ENCODE data around the gene PGAM2.
"Not testable (repeated sequence)": the region's sequence is repeated elsewhere in the genome, so short reads cannot be mapped to it uniquely, and the experiment has no call there.

PGAM2 gene

GRCh38 chr7:44052771-44053365 lies 12.5 kb downstream of the PGAM2 start:
- DNase-seq (ENCODE audit: low read depth in 2 of 2, low spot score in 1 of 2) = no peak

GRCh38 chr7:44051611-44052220 lies 13.7 kb downstream of the PGAM2 start:
- no peak for DNase-seq (ENCODE audit: low read depth in 2 of 2, low spot score in 1 of 2)

GRCh38 chr7:44050915-44051560 lies 14.3 kb downstream of the PGAM2 start:
- DNase-seq (ENCODE audit: low read depth in 2 of 2, low spot score in 1 of 2) = no peak

GRCh38 chr7:44050121-44050914 lies 15.0 kb downstream of the PGAM2 start:
- DNase-seq (ENCODE audit: low read depth in 2 of 2, low spot score in 1 of 2) = no peak

GRCh38 chr7:44048031-44048795 lies 17.2 kb downstream of the PGAM2 start:
- DNase-seq (ENCODE audit: low read depth in 2 of 2, low spot score in 1 of 2) = no peak

- DNase-seq (ENCODE audit: low read depth in 2 of 2, low spot score in 1 of 2) = no peak
Observed at GRCh38 chr7:44046321-44047061, 18.9 kb downstream of the PGAM2 start.

GRCh38 chr7:44045226-44046014 lies 19.9 kb downstream of the PGAM2 start:
- DNase-seq (ENCODE audit: low read depth in 2 of 2, low spot score in 1 of 2) = no peak

- DNase-seq (ENCODE audit: low read depth in 2 of 2, low spot score in 1 of 2) = peak; percentile 80 to 83
Observed at GRCh38 chr7:44044315-44045225, 20.8 kb downstream of the PGAM2 start, which contains the start of gene DBNL. Gene DBNL (plus strand): TSS chr7:44044702. CDS start chr7:44044738, 36 bp downstream.

- DNase-seq (ENCODE audit: low read depth in 2 of 2, low spot score in 1 of 2) = no peak
Observed at GRCh38 chr7:44043902-44044301, 21.5 kb downstream of the PGAM2 start.

GRCh38 chr7:44042221-44042620 lies 23.1 kb downstream of the PGAM2 start:
- no peak for DNase-seq (ENCODE audit: low read depth in 2 of 2, low spot score in 1 of 2)

GRCh38 chr7:44040493-44040891 lies 24.9 kb downstream of the PGAM2 start:
- peak in 1 of 2 donors; percentile 47 for DNase-seq (ENCODE audit: low read depth in 2 of 2, low spot score in 1 of 2)

GRCh38 chr7:44039800-44040492 lies 25.4 kb downstream of the PGAM2 start:
- DNase-seq (ENCODE audit: low read depth in 2 of 2, low spot score in 1 of 2) = not testable (repeated sequence)

GRCh38 chr7:44038961-44039558 lies 26.3 kb downstream of the PGAM2 start:
- DNase-seq (ENCODE audit: low read depth in 2 of 2, low spot score in 1 of 2) = peak; percentile 49 to 81

GRCh38 chr7:44038553-44038952 lies 26.8 kb downstream of the PGAM2 start:
- DNase-seq (ENCODE audit: low read depth in 2 of 2, low spot score in 1 of 2) = not testable (repeated sequence)

GRCh38 chr7:44037951-44038350 lies 27.4 kb downstream of the PGAM2 start:
- not testable (repeated sequence) for DNase-seq (ENCODE audit: low read depth in 2 of 2, low spot score in 1 of 2)

- DNase-seq (ENCODE audit: low read depth in 2 of 2, low spot score in 1 of 2) = not testable (repeated sequence)
Observed at GRCh38 chr7:44036364-44036763, 29.0 kb downstream of the PGAM2 start.
